K562 (cell line): Measurements from ENCODE around the gene OLFM4. TPM values are rescaled to one million over a fixed set of nuclear protein-coding genes. Genes with fewer than 3 reads are reported as not detected.

Source experiments
- ATAC-seq: fragments of 200-7000 bp; cut with Tn5 transposase; 3 replicates; pipeline ENCODE4 v1.9.1; 2020; ENCODE audit warnings: moderate library complexity
- BruUV-seq: library from RNA; stranded (reverse); fragments of 400-500 nt; replicated peaks from 2 replicates; lab custom pipeline; 2021; lab: Mats Ljungman, UMichigan
- CTCF ChIA-PET: fragments of 300-600 bp; formaldehyde crosslinking; extraction: SDS; loops from one replicate; lab custom pipeline; 2021; ENCODE audit warnings: low intra/inter-chr PET ratio; lab: Yijun Ruan, JAX
- POLR2A ChIA-PET: fragments of 300-600, 350-650 bp; sonication (Branson Sonifier 250); formaldehyde crosslinking; extraction: SDS; loops from one replicate; lab custom pipeline; 2021; ENCODE audit warnings: antibody characterized with exemption, inconsistent platforms; lab: Yijun Ruan, JAX
- DNase-seq, 4 experiments: peaks; one replicate each; pipeline versions ENCODE4 v3.0.0 to v3.0.0-alpha.2; 2011 to 2018; ENCODE audit warnings: low spot score in 3 of 4, mixed read lengths in 3 of 4; ENCODE audit errors: extremely low read depth in 1 of 4
- FAIRE-seq: peaks from 2 replicates; lab custom pipeline; 2011; peaks lifted over from hg19 to GRCh38; lab: Jason Lieb, UNC
- H2AFZ ChIP-seq: 2 replicates; pipeline ENCODE4 v1.6.0; 2011; ENCODE audit warnings: low read depth, low read length, control low read depth, inconsistent platforms
- H3K27ac ChIP-seq: fragments of 200-600 bp; 3 replicates; pipeline ENCODE4 v1.8.0; 2011; ENCODE audit warnings: low read depth, mild to moderate bottlenecking, control low read depth, inconsistent platforms, low read length, moderate library complexity, mixed read lengths; ENCODE audit errors: extremely low read depth
- H3K27me3 ChIP-seq, 2 experiments: fragments of 300-600 bp in 1 of 2; 2 replicates in 1 of 2; 3 replicates in 1 of 2; pipeline versions ENCODE4 v1.6.0 to v1.8.0; 2011; ENCODE audit warnings: inconsistent platforms in 2 of 2, low read length in 2 of 2, mild to moderate bottlenecking in 1 of 2, mixed read lengths in 1 of 2, moderate library complexity in 1 of 2; ENCODE audit not compliant: control insufficient read depth in 2 of 2, insufficient read depth in 2 of 2
- H3K36me3 ChIP-seq: fragments of 300-600 bp; 3 replicates; pipeline ENCODE4 v1.8.0; 2011; ENCODE audit warnings: mild to moderate bottlenecking, low read length, inconsistent platforms; ENCODE audit not compliant: control insufficient read depth, insufficient read depth
- H3K4me1 ChIP-seq, 2 experiments: fragments of 200-600 bp in 1 of 2; replicated peaks in 1 of 2; 2 replicates in 1 of 2; 3 replicates in 1 of 2; pipeline versions ENCODE4 v1.5.1 to v1.8.0; 2011; ENCODE audit warnings: inconsistent platforms in 2 of 2, low read length in 2 of 2, mild to moderate bottlenecking in 1 of 2, mixed read lengths in 1 of 2, moderate library complexity in 1 of 2; ENCODE audit not compliant: control insufficient read depth in 2 of 2, insufficient read depth in 2 of 2
- H3K4me2 ChIP-seq: 2 replicates; pipeline ENCODE4 v1.6.1; 2011; ENCODE audit warnings: low read length, control low read depth, inconsistent platforms, mixed read lengths; ENCODE audit not compliant: insufficient read depth
- H3K4me3 ChIP-seq: fragments of 200-600 bp; sonication (generic), shearing (Covaris generic); 2 replicates; pipeline ENCODE4 v1.5.1; 2016; ENCODE audit warnings: control low read depth, inconsistent platforms
- H3K79me2 ChIP-seq: fragments of 200-600 bp; 3 replicates; pipeline ENCODE4 v1.8.0; 2011; ENCODE audit warnings: low read length, inconsistent platforms; ENCODE audit not compliant: control insufficient read depth, insufficient read depth
- H3K9ac ChIP-seq, 2 experiments: 2 replicates each; pipeline versions ENCODE4 v1.6.0 to v1.6.1; 2011; ENCODE audit warnings: low read depth in 2 of 2, low read length in 2 of 2, control low read depth in 1 of 2, inconsistent platforms in 1 of 2, mild to moderate bottlenecking in 1 of 2, mixed read lengths in 1 of 2; ENCODE audit not compliant: insufficient read depth in 1 of 2
- H3K9me1 ChIP-seq: one replicate; pipeline ENCODE4 v1.6.0; 2011; ENCODE audit warnings: inconsistent platforms, mild to moderate bottlenecking, low read length, moderate library complexity; ENCODE audit not compliant: control insufficient read depth, insufficient read depth
- H3K9me3 ChIP-seq: replicated peaks from 2 replicates; pipeline ENCODE4 v1.5.1; 2011; ENCODE audit warnings: low read depth, low read length, inconsistent platforms; ENCODE audit not compliant: control insufficient read depth, insufficient read depth
- H4K20me1 ChIP-seq: replicated peaks from 2 replicates; pipeline ENCODE4 v1.6.1; 2011; ENCODE audit warnings: low read length, inconsistent platforms, mixed read lengths; ENCODE audit not compliant: control insufficient read depth, insufficient read depth
- LEF1 ChIP-seq: fragments of 450-650 bp; IDR thresholded peaks from 2 replicates; pipeline ENCODE4 v1.6.1; 2016; ENCODE audit warnings: mild to moderate bottlenecking
- NR2C2 ChIP-seq, 2 experiments: fragments of 200-800 bp in 1 of 2; sonication (Bioruptor generic) in 1 of 2; sonication (generic) in 1 of 2; formaldehyde crosslinking in 1 of 2; IDR thresholded peaks; 2 replicates each; pipeline versions ENCODE4 v1.6.1 to v1.8.0; 2016 to 2022; ENCODE audit warnings: mild to moderate bottlenecking in 1 of 2, missing compliant biosample characterization in 1 of 2, missing genetic modification characterization in 1 of 2, missing genetic modification reagents in 1 of 2
- SMARCA4 ChIP-seq: fragments of 450-650 bp; IDR thresholded peaks from 2 replicates; pipeline ENCODE4 v1.6.1; 2016
- SPI1 ChIP-seq: IDR thresholded peaks from 2 replicates; pipeline ENCODE4 v1.6.1; 2011; ENCODE audit warnings: low read depth, low read length, control low read depth, borderline replicate concordance
- U2AF1 ChIP-seq: fragments of 200-400 bp; formaldehyde crosslinking; optimal IDR thresholded peaks from 2 replicates; pipeline ENCODE3; 2017; ENCODE audit warnings: mild to moderate bottlenecking, low read depth, low read length, moderate library complexity
- ZNF3 ChIP-seq: fragments of 250-450 bp; sonication (Bioruptor Pico); IDR thresholded peaks from 2 replicates; pipeline ENCODE4 v1.5.0; 2021; ENCODE audit warnings: mild to moderate bottlenecking, moderate library complexity
- WGBS: fragments of 100-300 bp; shearing (Covaris generic); methylation state at CpG from one replicate; pipeline ENCODE4 v1.1.6; 2016; ENCODE audit warnings: low coverage, mixed read lengths; ENCODE audit not compliant: insufficient coverage; ENCODE audit errors: missing lambda C conversion rate; 5-methylcytosine and 5-hydroxymethylcytosine counted together
- in situ Hi-C: fragments of 300-500 bp; cut with MboI; formaldehyde crosslinking; loops from 4 replicates; pipeline ENCODE4 v1.15.0; 2018; ENCODE audit warnings: inconsistent platforms, mixed read lengths
- intact Hi-C: fragments of 100-400 bp; cut with micrococcal nuclease; formaldehyde crosslinking; loops from 2 replicates; pipeline ENCODE4 v1.14.2; 2022
- polyA plus RNA-seq, 8 experiments: library from polyadenylated mRNA; depleted of rRNA in 4 of 8; stranded (reverse) in 5 of 8; unstranded in 3 of 8; fragments of >200 nt; fragmentation: Nextera tagmentation in 2 of 8; fragmentation: Illumina TruSeq in 1 of 8; extraction: Ambion mirVana in 2 of 8; extraction: Trizol in 1 of 8; gene quantifications; 2 replicates each; pipeline versions ENCODE4 v1.2.1 to v1.2.3, GENCODE V29; 2011 to 2014; ENCODE audit warnings: inconsistent platforms in 1 of 8, missing spikeins in 1 of 8
- total RNA-seq, 7 experiments: library from RNA; depleted of rRNA in 6 of 7; stranded (reverse); fragments of >200 nt in 6 of 7; fragmentation: Illumina TruSeq in 2 of 7; extraction: Trizol in 2 of 7; gene quantifications; 2 replicates each; pipeline versions ENCODE4 v1.2.1 to v1.2.3, GENCODE V29; 2011 to 2021; ENCODE audit warnings: low replicate concordance in 1 of 7
- TF ChIP-seq, protein P1 (sequence below): IDR thresholded peaks from 2 replicates; pipeline ENCODE4 v1.6.1; 2016; ENCODE audit warnings: missing genetic modification characterization, missing compliant biosample characterization

Gene OLFM4
- total and polyA plus RNA-seq, 9 of the 15 experiments (the other 6 are each of a cell fraction or from before 2014, with no cell fraction given) = not detected

DNA sequence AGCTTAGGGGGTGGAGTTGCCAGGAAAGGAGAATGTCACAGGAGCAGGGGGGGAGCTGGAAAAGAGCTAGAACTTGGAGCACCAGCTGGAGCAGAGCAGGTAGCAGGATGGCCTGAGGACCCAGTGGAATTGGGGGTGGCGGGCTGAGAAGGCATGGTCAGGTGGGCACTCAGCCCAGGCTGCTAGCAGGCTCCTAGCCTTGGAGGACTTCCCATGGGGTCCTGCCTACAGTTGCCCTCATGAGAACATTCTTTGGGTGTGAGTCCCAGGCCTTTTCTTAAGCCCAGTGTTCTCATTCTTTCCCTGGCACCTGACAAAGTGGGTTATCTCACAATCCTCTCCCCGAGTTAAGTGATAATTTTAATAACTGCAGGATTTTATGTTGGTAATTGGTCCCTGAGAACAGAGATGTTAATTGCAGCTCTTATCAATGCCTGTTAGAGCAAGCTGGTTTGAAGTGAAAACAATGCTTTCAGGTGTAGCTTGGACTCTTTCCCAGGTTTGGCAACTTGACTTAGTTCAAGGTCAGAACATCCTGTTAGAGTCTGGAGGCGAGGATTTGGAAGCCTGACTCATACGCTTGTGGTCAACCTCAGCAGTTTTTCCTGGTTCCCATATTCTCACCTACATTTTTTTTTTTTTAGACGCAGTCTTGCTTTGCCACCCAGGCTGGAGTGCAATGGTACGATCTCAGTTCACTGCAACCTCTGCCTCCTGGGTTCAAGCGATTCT is 18.1 kb upstream of the OLFM4 start (continued):
- TF ChIP-seq U2AF1 = no peak

DNA sequence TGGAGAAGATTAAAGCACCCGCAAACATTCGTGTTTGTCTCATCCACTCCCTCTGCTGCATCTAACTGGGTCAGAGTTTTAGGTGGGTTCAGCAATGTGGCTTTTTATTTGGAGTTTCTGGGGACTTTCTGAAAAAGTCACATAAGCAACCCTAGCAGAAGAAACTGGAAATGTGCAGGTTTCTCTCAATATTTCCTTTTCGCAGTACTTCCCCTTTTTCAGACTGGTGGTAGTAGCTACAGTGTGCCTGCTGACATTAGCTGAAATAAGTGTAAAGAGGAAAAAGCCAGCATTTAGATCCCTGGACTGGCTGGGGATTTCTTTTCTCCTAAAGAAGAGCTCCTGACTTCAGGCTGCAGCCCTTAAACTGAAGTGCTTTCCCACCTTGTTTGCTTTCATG is 15.9 kb upstream of the OLFM4 start:
- no peak for FAIRE-seq
- H2AFZ ChIP-seq = no peak overlapping the region
- CTCF ChIA-PET = no interaction called here

More for the DNA sequence above, 15.9 kb upstream of the OLFM4 start:
- BruUV-seq = no TSS peak
- DNase-seq (no peak), ATAC-seq (no peak)
- Histone ChIP-seq H3K9ac (no peak overlapping the region), H3K27ac (no peak overlapping the region), H3K4me1 (no peaks in the 10 kb centered on the region), H4K20me1 (no peaks in the 10 kb centered on the region; the same call in 1 of the 2 replicates), H3K27me3 (no peaks in the 10 kb centered on the region), H3K36me3 (no peaks in the 10 kb centered on the region), H3K9me1 (no peaks in the 10 kb centered on the region), H3K4me2 (no peak overlapping the region), H3K4me3 (no peak overlapping the region), H3K9me3 (no peaks in the 10 kb centered on the region), H3K79me2 (no peaks in the 10 kb centered on the region)
- TF ChIP-seq, protein P1, sequence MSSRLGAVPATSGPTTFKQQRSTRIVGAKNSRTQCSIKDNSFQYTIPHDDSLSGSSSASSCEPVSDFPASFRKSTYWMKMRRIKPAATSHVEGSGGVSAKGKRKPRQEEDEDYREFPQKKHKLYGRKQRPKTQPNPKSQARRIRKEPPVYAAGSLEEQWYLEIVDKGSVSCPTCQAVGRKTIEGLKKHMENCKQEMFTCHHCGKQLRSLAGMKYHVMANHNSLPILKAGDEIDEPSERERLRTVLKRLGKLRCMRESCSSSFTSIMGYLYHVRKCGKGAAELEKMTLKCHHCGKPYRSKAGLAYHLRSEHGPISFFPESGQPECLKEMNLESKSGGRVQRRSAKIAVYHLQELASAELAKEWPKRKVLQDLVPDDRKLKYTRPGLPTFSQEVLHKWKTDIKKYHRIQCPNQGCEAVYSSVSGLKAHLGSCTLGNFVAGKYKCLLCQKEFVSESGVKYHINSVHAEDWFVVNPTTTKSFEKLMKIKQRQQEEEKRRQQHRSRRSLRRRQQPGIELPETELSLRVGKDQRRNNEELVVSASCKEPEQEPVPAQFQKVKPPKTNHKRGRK (tag) = no peak
- TF ChIP-seq NR2C2 (CRISPR knock-in tag; IDR thresholded peaks at IDR 0.05) = no peak
- no peak for TF ChIP-seq NR2C2 (tag; IDR thresholded peaks at IDR 0.05)
- no peak for TF ChIP-seq SMARCA4
- no peak for TF ChIP-seq LEF1
- TF ChIP-seq SPI1 = 0 out of 2 replicates have a peak, but pooled peaks have one; percentile 14
- TF ChIP-seq ZNF3 (CRISPR knock-in tag) = no peak
- 0% methylated on average over 3 of the region's 3 CpGs for WGBS
- POLR2A ChIA-PET = no interaction called here
- in situ Hi-C loops = no loop called here
- intact Hi-C loops = no loop called here
